Peyer's patch (tissue), 4 donors: ENCODE results near the gene KLHL29.

Source experiments
- CTCF ChIP-seq, 6 experiments: fragments of 450-650 bp in 4 of 6; fragments of 200-600 bp in 2 of 6; sonication (generic) in 1 of 6; IDR thresholded peaks; one replicate each; pipeline ENCODE4 v1.5.1; 2017 to 2019; ENCODE audit warnings: antibody characterized with exemption in 6 of 6, mild to moderate bottlenecking in 3 of 6, moderate library complexity in 1 of 6
- POLR2A ChIP-seq, 2 donors: fragments of 450-650 bp; IDR thresholded peaks; one replicate each; pipeline ENCODE4 v1.5.1; 2017; ENCODE audit warnings: antibody characterized with exemption in 2 of 2, mild to moderate bottlenecking in 2 of 2, moderate library complexity in 2 of 2

GRCh38 chr2:23414871-23415270, 29.9 kb downstream of the KLHL29 start:
- TF ChIP-seq POLR2A (IDR thresholded peaks at IDR 0.05): no peak
- no peak for TF ChIP-seq CTCF (IDR thresholded peaks at IDR 0.05)
